Measurements from ENCODE around the gene ARHGEF4.

ARHGEF4 gene

DNA sequence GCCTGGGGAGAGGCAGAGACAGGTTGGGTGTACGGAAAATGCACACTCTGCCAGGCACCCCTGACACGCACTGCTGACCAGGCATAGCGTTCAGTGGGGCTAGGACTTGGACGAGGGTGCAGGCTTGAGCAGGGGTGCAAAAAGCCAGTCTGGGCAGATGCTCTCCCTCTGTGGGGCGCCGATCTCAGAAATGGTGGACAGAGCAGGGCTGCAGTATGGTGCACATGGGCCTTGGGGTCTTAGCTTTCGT is 1.0 kb upstream of the ARHGEF4 start:
- no peak for DNase-seq

DNA sequence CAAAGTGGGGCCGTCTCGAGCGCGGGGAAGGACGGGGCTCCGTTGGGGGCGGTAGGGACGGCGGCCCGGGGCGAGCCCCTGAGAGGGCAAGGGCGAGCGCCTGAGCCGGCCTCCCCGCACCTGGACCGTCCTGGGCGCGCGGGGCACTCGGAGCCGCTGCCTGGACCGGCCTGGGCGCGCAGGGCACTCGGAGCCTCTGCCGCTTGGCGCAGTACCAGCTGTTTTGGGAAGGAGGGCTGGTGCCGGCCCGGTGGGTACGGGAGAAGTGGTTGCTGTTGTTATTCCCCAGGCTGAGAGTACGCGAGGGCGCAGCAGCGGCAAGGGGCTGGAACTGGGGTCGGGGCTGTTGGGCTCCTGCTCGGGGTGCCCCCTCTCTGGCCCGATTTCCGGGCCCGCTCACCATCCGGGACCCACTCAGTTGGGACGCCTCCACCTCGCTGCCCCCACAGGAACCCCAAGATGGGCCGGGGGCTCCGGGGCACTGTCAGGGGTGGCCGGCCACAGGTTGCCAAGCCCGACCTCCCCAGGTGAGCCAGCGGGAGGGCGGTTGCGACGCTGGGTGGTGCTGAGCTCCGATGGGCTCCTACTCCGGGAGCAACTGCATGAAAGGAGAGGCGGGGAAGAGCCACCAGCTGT is 579 bp downstream of the ARHGEF4 start:
- DNase-seq: no peak

DNA sequence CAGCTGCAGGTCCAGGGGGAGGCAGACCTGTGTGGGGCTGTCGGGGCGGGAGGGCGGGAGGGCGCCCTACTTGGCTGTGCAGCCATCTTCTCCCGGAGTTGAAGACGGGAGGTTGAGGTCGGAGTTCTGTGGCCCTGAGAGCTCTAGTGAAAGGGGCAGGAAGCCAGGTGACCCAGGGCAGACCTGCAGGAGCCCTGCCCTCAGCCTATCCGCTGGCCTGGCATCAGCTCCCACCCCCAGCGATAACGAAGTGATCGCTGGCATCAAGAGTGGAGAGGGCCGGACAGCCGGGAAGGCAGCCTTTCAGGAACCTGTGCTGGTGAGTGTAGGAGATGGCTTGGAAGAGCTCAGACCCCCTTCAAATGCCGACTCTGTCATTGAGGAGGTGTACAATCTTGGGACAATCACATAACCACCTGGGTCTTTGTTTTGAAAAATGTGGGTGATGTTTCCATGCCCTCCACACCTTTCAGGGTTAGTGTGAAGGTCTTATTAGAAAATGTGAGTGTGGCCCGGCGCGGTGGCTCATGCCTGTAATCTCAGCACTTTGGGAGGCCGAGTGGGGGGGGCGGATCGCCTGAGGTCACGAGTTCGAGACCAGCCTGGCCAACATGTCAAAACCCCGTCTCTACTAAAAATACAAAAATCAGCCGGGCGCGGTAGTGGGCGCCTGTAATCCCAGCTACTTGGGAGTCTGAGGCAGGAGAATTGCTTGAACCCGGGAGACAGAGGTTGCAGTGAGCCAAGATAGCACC is 1.3 kb downstream of the ARHGEF4 start:
- DNase-seq: no peak

DNA sequence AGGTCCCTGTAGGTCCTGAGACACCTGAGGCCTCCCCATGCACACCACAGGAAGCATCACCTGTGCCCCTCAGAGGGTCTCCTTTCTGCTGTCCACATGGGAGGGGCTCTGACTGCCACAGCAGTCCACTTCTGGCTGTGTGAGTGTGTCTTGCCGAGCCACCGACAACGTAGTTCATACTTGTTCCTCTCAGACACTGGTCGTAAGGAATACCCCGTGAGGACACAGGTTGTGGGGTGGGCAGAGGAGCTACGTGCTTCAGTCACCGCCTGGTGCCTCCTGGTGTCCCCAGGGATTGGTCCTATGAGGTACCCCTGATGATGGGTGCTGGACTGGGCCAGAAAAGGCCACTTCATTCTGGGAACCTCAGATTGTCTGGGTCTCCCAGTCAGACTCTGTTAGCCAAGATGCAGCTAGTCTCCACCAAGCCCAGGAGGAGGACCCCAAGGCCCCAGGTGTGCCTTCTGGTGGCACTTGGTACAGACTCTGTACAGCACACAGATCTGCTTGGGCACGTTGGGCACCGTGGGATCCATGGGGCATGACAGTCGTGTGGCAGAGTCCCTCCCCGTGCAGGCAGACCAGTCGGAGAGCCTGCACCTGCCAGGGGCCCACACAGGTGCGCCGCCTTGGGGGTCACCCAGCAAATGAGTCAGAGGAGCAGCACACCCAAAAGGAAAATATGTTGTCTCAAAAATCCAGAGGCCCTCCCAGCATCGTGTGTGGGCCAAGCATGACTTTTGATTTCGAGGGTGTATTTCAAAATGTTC is 2.5 kb downstream of the ARHGEF4 start:
- no peak for DNase-seq

DNA sequence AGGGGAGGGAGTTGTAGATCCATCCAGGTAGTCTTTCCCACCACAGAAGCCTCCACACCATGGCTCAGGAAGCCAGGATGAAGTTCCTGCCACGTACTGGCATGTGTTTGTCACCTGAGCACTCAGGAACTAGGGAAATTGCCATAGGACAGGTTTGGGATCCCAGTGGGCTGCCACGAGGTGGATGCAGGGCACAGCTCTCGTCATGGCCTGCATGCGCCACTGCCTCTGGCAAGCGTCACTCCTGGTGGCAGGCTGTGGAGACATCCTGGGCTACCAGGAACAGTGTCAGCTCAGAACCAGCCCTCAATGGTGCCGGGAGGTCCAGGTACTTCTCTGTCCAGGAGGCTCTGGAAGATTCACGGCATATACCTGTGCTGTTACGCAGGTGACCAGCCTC is 3.8 kb downstream of the ARHGEF4 start:
- no peak for DNase-seq

DNA sequence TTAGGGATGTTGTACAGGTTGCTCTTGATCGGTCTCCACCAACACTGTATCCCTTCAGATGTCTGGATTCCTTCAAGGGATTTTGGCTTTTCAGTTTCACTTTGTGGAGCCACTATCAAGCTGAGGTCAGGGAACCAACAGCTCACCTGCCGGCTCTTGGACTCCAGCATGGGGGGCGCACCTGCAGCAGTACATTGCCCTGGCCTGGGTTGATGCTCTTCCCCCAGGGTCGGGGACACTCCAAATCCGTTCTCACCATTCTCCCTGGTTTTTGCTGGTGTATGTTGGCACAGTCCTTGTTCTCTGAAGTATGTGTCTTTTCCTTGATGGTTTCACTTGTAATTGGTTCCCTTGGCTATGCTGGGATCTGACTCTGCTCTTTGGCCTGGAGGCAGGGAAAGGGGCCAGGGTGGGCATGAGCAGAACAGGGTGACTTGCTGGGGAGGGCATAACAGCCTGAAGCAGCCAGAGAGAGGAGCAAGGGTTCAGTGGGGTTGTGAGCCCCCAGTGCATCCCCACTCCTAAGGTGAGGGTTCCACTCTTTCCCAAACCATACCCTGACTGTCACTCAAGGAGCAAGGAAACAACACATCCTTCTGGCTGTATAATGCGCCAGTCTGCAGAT is 5.1 kb downstream of the ARHGEF4 start:
- DNase-seq: no peak

DNA sequence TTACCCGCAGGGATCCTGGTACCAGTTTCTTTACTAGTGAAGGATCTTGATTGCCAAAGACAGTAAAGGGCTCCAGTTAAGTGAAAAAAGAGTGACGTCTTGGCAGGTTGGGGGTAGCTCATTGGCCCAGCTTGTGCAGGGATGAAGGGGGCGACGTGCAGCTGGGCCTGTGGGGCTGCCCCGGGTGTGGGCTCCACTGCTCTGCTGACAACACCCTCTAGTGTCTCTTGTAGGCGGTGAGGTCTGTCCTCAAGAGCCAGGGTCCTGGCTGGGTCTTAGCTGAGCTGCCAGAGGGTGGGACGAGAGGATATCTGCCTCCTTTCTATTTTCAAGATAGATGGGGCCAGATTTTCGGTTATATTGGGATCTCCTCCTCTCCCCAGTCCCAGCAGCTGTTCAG is 6.1 kb downstream of the ARHGEF4 start:
- no peak for DNase-seq

DNA sequence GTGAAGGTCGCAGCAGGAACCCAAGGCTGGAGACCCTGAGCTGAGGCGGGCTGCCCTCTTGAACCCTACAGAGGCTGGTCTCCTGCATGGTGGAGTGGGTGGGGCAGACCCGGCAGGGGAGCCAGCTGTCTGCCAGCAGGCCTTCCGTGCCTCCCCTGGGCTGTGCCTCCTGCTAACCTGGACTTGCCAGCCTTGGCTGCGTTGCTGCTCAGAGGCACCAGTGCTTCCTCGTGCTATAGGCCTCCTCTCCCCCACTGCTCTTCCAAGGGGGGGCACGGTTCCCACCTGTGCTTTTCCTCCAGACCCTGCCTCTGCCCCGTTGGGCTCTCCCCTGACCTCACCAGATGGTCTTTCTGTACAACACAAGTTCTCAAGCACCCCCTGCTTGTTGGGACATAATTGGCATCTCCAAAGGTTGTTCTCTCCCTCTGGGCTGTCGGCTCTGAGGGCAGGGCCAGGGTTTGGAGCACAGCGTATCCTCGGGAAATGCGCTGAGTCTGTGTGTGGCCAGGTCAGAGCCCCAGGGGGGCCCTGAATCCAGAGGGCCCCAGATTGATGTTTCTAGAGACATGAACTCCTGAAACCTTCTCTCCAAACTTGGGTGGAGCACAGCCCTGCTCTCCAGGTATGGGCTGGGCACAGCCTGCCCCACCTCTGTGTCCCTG is 6.7 kb downstream of the ARHGEF4 start:
- DNase-seq: no peak

DNA sequence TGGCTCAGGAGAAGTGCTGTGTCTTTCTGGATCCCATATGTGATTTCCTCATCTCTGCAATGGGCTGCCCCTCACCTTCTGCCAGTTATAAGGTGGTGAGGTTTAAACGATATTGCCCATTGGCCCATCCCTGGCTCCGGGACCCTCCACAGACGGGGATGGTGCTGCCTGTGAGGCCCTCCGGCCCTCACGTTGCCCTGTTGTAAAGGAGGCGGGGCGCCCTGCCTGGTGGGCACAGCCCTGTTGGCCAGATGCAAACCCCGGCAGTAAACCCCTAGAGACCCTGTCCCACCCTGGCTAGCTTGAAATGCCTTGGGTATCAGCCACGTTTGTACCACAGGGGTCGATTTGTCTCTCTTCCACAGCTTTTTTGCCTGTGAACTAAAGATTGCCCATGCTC is 7.4 kb downstream of the ARHGEF4 start:
- no peak for DNase-seq

DNA sequence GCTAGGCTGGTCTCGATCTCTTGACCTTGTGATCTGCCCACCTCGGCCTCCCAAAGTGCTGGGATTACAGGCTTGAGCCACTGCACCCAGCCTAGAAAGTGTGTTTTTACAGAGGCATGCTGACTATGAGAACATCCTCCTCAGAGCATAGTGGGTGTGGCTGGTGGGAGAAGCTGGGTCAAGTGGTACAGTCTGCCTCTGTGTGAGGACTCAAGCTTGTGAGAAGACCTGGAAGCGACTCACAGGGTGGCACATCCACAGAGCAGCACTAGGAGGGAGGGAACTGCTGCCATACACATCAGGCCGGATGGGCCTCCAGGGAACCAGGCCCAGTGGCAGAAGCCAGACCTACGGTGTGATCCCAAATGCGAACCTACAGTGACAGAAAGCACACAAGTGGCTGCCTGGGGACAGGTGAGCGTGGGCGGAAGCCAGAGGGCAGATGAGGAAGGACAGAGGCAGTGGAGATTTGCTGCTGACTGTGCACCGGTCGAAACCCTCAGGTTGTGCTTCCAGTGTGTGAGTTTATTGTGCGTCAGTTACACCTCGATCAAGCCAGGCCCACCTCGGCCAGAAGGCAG is 8.9 kb downstream of the ARHGEF4 start:
- DNase-seq: no peak

DNA sequence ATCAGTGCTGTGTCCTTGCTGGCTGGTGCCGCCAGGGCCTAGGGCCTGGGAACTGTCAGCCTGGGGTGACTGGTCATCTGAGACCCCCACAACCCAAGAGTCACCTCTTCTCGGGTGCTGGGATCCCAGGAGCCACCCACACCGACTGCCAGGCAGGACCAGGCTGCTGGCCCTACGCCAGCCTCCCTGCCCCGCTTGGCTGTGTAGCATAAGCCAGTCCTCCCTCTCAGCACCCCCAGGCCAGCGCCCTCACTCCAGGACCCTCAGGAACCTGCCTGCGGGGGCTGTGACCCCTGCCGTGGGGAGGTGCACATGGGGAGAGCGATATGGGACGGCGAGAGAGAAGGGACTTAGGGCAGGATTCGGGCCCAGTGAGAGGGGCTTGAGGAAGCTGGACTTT is 9.5 kb downstream of the ARHGEF4 start:
- no peak for DNase-seq

DNA sequence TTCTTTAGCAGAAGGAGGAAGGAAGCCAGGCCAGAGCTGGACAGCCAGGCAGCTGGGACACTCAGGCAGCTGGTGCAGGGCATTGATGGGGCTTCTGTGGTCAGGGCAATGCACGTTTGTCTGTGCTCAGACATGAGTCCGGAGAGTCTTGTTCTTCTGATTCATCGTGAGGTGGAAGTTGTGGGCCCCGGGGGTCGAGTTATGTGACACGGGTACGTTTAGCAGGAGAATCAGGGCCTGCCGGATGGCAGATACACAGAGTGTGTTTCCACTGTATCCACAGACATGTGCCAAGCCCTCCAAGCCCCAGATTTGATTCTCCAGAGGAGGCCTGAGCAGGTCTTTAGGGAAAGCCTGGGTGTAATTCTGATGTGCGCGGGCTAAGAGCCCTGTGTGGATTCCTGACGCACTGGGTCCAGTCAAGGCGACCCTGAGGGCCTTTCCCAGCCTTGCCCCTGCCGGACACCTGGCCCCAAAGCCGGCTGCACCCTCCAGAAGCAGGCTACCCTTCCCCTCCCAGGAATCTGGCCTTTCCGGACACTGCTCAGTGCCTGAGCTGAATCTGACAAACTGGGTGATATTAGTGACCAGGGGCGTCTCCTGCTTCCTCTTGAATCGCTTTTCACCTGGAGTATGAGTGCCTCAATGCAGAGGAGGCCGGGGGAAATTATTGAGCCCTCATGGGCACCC is 10.1 kb downstream of the ARHGEF4 start:
- DNase-seq: no peak

DNA sequence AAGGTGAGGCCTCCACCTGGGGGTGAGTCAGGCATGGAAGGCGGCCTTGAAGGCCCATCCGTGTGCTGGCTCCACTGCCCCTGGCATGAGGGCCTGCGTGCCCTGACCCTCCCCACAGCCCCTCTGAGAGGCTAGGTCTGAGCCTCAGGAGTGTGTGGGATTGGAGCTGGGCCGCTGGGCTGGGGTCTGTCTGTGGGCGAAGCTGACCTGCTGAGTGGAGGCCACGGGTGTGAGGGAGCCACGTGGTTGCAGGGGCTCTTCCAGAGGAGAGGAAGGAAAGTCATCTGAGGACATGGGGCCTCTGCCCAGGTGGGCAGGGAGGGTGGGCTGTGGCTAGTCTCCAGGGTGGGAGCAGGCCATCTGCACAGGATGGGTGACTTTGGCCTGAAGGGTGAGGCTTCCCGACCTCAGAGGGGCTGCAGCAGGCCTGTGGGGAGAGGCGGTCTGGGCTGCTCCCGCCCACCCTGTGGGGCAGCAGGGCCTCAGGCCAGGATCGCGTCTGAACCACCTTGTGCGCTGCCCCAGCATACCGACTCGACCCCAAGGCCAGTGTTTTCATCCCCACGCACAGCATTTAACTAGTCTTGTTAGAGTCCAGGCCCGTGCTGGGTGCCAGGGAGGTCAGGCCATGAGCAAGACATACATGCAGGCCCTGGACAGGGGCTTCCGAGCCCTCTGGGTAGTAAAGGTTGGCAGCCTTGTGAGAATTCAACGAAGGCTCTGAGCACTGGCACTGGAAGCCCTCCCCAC is 11.2 kb downstream of the ARHGEF4 start:
- DNase-seq: no peak

DNA sequence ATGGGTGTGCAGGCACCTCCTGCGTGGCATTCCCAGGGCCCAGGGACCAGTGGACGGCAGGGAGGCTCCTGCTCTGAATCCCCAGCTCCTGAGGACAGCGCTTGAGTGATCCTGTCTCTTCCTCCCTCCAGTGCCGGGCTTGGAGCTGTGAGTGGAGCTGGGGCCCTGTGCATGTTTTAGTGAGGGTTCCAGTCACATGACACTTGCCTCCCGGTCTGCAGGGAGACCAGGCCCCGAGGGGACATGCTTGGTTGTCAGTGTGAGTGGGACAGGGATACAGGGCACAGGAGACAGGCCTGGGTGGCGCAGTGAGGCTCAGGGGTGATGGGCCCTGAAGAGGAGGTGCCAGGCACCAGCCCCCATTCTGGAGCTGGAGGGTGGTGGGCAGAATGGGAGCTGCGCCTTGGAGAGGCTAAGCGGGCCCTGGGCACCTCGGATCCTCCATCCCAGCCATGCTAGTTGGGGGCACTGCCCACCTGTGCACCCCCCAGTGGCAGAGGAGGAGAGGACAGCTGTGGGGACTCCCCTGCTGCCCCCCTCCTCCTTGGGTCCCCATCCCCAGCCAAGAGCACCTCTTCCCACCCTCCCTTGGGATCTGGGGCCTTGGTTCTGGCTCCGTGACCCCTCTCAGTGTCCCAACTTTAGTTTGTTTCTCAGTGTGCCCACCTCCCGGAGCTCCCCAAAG is 12.0 kb downstream of the ARHGEF4 start:
- no peak for DNase-seq

DNA sequence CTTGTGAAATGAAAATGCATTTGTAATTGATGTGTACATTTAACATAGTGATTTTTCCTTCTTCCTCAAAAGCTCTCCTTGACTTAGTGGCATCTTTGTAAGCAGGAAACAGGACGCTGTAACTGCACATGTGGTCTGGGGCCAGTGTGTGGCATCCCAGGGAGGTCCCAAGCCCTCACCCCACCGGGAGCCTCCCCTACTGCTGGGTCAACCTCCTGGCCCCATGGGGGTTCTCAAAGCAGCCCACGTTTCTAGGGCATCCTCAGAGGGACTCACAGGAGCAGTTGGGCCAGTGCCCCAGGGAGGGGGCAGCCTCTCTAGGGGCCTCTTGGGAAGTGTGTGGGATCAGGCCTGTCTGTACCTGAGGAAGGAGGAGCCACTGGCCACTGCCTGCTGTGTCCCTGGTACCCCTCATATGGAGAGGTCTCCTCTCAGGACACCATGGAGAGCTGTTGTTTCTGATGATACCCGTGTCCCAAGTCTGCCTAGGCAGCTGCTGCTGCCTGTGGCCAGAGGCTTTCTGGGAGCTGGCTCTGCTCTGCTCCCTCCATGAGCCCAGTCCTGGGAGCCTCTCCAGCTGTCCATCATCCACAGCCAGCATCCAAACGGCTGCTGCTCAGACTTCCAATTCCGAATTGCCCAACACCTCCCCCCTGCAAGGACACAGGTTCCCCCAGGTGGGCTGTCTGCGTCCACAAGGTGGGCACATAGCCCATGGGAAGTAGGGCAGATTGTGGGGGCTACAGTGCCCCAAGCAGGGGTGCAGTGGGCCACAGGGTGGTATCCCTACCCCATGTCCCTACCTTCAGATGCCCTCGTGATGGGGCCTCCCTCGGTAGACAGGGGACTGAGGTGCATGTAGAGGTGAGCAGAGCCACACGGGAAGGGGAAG is 13.4 kb downstream of the ARHGEF4 start:
- no peak for DNase-seq

DNA sequence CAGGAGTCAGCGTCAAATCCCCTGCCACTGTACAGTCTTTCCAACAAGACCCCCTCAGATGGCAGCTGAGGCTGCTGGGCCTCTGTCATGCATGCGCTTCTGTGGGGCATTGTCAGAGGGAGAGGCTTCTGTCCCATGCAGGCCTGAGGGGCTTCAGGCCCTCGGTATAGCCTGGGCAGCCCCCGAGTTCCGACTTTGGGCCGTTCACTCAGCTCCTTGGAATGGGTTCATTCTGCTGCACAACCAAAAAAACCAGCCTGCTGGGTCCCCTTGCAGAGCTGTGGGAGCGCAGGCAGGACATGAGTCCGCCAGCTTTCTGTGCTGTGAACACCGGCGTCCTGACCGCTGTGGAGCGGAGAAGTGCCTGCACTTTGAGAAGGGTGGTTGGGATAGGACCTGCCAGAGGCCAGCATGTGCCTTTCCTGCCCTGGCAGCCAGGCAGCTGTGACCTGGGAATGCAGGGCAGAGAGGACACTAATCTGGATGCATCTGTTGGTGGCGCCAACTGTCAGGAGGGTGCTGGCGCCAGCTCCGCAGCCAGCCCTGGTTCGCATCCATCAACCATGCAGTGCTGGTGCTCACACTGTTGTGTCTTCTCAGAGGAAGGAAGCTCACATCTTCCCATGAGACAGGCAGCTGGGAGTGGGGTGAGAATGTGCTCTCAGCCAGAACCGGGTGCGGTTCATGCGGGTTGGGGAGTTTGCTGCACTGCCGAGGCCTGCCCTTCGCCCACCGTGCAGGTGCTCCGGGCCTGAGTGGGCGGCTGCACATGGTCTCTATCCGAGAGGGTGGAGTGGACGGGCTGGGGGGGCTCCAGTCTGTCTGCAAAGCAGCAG is 14.3 kb downstream of the ARHGEF4 start:
- DNase-seq: no peak

DNA sequence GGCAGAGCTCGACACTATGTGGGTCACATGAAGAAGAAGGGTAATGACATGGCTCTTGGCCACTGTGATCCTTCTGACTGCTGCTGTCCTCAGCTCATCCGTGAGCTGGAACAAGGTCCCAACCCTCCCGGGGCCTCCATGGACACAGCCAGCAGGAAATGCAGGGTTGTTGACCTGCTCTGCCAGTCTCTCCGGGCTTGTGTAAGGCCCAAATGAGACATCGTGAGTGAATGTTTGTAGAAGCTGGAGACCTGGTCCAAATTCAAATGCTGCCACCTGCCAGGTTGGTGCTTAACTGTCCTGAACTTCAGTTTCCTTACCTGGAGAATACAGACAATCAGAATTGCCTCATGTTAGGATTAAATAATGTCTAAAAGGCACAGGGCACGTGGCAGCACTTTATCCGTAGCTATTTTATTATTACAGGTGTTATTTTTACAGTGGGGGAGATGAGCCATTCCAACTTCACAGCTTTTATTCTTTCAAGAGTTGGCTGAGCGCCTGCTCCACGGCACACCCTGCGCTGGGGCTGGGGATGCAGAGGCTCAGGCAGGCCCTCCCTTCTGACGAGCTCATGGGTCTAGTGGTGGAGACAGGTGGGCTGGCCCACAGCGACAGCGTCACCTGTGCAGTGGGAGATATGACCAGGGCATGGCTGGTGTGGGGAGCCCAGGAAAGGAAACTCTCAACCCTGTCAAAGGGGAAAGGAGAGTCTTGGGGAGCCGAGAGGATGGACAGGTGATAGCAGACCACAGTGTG is 15.1 kb downstream of the ARHGEF4 start:
- DNase-seq: no peak

DNA sequence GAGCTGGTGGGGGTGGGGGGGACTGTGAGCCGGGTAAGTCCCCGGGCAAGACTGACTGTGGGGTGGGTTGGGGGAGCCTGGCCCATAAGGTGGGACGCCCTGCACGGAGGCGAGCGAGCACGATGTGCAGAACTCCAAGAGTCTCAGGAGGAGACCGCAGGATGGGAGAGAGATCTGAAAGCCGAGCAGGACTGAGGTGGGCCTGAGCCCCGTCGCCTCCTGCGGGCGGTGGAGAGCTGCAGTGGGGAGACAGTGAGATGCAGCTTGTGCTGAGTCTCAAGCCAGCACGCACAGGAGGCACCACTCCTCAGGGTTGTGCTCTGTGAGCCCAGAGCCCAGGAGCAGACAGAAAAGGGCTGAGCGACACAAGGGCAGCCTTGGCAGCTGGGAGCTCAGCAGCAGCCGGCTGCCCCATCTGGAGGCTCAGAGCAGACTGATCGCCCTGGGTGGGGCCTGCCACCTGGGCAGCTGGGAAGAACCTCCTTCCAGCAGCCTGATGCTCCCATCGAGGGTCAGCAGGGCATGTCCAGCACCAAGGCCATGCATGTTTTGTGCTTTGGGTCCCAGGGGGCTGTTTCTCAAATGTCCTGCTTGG is 15.9 kb downstream of the ARHGEF4 start:
- DNase-seq: no peak
